Stimulated activated CD8-positive, alpha-beta memory T cell treated with anti-CD3 and anti-CD28 coated beads, Interleukin-4, amount 100 ng/mL, for 48 hours (primary cell): Measurements from ENCODE around the gene RTF2.

Experiments used
- DNase-seq: peaks from one replicate; pipeline ENCODE4 v3.0.0-alpha.2; 2020

The RTF2 gene, protein sequence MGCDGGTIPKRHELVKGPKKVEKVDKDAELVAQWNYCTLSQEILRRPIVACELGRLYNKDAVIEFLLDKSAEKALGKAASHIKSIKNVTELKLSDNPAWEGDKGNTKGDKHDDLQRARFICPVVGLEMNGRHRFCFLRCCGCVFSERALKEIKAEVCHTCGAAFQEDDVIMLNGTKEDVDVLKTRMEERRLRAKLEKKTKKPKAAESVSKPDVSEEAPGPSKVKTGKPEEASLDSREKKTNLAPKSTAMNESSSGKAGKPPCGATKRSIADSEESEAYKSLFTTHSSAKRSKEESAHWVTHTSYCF

DNA sequence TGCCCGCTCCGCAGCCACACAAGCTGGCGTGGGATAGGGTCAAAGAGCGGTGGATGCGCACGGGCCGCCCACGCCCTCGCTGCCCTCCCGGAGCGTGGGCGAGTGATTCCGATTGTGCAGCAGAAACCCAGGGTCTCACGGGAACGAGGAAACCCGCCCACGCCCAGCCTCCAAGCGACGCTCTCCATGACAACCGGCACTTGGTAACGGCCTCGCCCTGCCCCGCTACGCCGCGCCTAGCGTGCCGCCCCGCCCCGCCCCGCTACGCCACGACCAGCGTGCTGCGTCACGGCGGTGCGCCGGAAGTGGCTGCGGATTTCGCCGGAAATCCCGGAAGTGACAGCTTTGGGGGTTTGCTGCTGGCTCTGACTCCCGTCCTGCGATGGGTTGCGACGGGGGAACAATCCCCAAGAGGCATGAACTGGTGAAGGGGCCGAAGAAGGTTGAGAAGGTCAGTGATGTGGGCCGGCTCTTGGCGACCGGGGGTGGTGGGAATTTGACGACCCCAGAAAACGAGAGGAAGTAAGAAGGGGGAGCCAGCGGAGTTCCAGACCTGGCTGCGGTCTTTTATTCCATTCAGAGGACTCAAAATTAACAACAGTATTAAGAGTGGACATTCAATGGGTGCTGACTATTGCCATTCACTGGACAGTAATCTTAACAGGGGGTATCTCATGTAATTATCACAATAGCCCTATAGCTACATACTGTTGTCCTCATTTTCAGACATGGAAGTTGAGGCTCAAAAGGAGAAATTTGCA, at the start of gene RTF2:
TSS of gene RTF2 (plus strand) at position 312 of the 761 bp plus-strand sequence. CDS start at position 383, 71 bp downstream.
- peak; percentile 98 for DNase-seq

GRCh38 chr20:56420028-56420427, 48.4 kb upstream of the RTF2 start:
- no peak for DNase-seq

DNA sequence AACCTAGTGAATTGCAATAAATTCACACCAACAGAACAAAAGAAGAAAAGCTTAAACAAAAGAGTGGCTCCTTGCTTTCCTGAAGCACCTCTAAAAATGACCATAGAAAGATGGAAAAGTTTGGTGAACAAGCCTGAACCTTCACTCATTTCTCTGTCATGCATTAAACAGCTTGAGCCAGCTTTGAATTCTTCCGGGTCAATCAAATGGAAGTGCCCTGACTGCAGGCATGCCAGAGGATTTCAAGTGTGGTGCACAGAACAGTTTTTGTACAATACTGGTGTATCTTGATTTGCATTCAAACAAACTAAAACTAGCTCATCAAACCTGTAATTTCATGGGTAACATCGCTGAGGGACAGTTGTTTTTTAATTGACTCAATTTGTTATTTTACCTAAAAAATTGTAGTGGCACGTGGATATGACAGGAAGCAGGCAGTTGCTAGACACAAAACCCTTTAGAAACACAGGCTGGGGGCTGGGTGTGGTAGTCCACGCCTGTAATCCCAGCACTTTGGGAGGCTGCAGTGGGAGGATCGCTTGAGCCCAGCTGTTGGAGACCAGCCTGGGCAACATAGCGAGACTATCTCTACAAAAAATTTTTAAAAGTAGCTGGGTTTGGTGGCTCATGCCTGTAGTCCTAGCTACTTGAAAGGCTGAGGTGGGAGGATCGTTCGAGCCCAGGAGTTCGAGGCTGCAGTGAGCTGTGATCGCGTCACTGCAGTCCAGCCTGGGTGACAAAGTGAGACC, 47.3 kb upstream of the RTF2 start:
- DNase-seq, result peak; percentile 22

DNA sequence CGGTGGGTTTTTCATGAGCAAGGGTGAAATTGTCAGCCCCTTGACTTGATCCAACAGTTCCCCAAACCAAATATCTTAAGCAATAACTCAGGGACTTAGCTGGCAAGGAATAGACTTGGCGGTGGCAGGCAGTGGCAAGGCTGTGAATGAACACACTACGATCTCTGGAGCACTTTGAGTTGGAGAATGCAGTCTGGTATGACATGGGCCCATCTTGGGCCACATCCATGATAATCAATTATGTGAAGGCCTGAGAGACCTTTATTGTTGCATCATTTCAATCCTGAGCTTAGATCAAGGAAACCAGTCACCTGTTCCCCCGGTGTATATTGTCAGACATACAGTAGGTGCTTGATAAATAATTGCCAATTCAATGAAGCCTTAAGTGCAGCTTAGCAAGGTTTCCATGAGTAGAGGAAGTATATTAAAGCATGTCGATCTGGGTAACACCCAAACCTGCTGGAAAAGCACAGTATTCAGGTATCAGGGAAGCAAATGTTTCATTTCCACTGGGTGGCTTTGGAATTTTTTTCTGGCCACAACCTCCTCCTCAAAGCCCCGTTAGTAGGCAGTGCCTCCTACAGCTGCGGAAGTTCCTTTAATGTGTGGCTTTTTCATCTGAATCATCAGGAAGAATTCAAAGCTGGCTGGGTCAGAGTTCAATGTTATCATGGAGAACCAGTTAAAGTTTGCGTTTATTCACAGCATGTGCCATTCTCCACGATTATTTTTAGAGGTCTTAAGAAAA, 46.2 kb upstream of the RTF2 start:
- peak; percentile 22 for DNase-seq

DNA sequence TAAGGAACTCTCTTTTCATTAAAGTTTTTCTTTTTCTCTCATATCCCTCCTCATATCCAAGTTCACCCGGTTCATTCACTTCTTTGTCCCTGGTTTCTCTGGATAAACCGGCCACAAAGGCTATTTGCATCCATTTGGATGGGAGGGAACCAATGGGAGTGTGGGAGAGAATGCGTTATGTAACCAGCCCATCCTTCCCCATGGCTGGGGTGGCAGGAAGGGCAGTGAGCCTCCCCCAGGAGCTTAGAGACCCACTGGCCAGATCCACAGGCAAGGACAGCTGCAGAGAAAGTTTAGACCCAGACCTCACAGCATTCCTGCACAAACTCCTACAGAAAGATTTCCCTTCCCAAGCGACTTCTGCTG, 45.6 kb upstream of the RTF2 start:
- no peak for DNase-seq

DNA sequence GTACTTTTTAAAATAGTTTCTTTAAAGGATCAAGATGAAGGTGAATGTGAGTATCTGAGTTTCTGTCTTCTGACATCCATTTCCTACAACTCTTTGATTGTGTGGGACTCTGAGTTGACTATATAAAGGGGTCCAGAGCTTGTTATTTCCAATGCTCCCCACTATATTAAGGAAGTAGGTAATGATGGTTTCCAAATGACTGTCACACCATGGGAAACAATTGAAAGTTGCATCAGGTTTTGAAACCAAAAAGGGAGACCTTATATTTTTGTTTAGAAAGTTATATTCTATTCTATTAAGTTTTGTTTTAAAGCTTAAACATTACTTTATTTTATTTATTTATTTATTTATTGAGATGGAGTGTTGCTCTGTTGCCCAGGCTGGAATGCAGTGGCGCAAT, 45.2 kb upstream of the RTF2 start:
- DNase-seq, result no peak

DNA sequence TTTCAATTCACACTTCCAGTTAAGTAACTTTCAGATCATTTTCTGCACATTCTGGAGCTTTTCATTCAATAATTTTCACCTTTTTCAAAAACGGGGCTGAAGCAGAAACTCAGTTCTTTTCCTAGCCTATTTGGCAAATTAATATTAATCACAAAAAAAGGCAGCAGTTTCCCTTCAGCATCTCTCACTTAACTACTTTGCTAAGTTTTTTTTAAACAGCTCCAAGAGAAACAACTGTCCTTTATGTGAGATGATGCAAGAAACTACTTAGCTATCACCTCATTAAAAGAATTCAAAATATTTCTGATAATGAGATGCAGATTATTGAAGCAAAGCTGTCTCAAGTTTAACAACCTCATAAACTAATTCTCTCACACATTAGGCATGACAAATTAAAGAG, 44.5 kb upstream of the RTF2 start:
- no peak for DNase-seq

- DNase-seq, result no peak
These were observed 43.5 kb upstream of the RTF2 start for GRCh38 chr20:56424931-56425330.

- DNase-seq, result no peak
These were observed 42.4 kb upstream of the RTF2 start for GRCh38 chr20:56426026-56426425.

- DNase-seq, result no peak
These were observed 41.5 kb upstream of the RTF2 start for GRCh38 chr20:56426926-56427325.

GRCh38 chr20:56427797-56428196, 40.6 kb upstream of the RTF2 start:
- DNase-seq, result no peak

GRCh38 chr20:56428410-56428809, 40.0 kb upstream of the RTF2 start:
- peak; percentile 20 for DNase-seq

DNA sequence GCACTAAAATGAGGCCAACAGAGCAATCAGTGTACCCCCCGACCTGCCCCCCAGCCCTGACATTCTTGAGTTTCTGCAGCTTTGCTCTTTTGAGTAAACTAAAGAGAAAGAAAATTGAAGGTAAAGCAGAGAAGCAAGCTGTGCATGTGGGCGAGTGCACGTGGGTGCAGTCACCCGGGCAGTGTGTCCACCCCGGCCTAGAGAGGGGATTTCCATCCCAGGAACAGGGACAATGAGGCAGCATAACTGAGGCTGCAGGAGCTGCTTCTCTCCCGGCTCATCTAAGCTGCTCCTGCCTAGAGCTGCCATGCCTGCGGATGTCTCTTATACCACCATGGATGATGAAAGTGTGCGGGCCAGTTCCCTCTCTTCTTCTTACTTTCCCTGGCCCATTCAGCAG, 39.5 kb upstream of the RTF2 start:
- DNase-seq, result peak; percentile 19

DNA sequence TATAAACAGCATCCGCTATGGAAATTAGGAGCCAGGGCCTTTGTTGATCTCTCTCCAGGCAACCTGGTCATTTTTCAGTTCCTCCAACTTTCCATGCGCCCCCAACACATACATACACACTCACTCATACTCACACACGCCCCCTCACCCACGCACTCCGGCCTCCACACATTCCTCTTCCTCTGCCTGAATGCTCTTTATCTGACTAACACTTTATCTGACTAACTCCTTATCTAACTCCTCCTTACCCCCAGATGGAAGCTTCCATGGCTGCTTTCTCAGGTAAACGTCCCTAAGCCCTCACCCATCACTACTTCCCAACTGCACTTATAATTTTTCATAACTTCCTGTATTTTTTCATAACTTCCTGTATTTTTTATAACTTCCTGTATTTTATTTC, 38.9 kb upstream of the RTF2 start:
- peak; percentile 66 for DNase-seq

GRCh38 chr20:56429941-56430340, 38.5 kb upstream of the RTF2 start:
- DNase-seq, result peak; percentile 20

GRCh38 chr20:56430461-56430860, 38.0 kb upstream of the RTF2 start:
- peak; percentile 21 for DNase-seq

GRCh38 chr20:56430957-56431356, 37.5 kb upstream of the RTF2 start:
- no peak for DNase-seq

DNA sequence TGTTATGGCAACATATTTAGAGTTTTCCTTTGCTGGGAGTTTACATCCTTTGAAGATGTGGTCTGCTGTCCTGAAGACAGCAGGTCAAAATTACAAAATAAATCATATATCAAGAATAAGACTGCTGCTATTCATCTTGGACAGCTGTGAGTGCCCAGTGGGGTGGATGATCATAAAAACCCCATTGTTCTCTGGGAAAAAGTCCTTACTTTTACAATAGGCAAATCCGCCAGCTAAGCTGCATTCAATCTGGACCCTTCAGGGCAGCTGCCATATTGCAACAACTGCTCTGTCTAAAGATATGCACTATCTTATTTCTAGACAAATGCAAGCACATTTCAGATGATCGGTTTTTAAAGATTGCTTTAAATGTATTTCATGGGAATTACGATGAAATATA, 37.0 kb upstream of the RTF2 start:
- DNase-seq, result no peak

DNA sequence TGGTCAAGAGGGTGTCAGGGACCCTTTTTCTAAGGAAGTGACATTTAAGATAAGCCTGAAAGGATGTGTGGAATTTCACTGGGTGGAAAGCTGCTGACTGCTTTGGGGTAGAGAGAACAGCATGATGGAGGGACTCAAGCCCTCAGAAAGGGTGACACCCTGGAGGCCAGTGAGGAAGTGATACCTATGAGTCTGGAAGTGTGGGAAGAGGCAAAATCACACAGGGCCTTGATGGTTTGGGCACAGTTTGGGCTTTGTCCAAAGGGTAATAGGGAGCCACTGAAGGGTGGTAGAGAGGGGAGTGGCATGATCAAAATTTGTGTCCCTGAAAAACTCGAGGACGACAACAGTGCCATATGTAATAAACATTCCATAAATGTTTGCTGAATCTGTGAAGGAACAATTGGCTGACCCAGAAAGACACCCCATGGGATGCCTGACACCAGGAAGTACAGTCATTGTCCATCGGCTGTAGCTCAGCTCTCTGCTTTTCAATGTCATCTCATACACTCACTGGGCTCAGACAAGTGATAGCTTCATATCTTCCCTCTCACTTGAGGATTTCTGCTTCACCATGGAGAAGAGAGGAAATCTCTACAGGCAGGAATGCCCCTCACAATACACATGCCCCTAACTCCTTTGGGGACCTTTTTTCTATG, 35.1 kb upstream of the RTF2 start:
- DNase-seq, result no peak

- no peak for DNase-seq
These were observed 34.6 kb upstream of the RTF2 start for GRCh38 chr20:56433880-56434255.

GRCh38 chr20:56437196-56437960, 31.0 kb upstream of the RTF2 start:
- DNase-seq, result no peak

DNA sequence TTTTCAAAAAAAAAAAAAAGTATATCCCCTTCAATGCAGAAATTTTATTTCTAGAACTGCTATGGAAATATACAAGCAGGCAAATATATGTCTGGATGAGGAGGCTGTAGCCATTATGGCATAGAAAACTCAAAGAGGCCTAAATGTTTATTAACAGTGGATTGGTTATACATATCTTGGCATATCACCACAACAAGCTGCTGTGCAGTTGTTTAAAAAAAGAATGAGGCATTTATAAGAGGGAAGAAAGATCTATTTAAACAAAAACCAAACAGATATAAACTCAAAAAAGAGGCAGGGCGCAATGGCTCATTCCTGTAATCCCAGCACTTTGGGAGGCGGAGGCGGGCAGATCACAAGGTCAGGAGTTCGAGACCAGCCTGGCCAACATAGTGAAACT, 30.1 kb upstream of the RTF2 start:
- DNase-seq, result no peak
